MM.1S (cell line): ENCODE data around the gene PGRMC1.

ENCODE experiments used
- DNase-seq: peaks from one replicate; pipeline ENCODE4 v3.0.0-alpha.2; 2015
- H2AFZ ChIP-seq: fragments of 300-600 bp; sonication (generic); 2 replicates; pipeline ENCODE4 v1.6.0; 2016; ENCODE audit warnings: antibody characterized with exemption, low read length
- H3F3A ChIP-seq: fragments of 300-600 bp; sonication (generic); 2 replicates; pipeline ENCODE4 v1.6.1; 2016; ENCODE audit warnings: mild to moderate bottlenecking, antibody characterized with exemption, low read length, moderate library complexity, mixed read lengths; ENCODE audit not compliant: insufficient read depth
- H3K27ac ChIP-seq: fragments of 300-600 bp; sonication (generic); 2 replicates; pipeline ENCODE4 v1.5.1; 2016; ENCODE audit warnings: mild to moderate bottlenecking, low read length
- H3K27me3 ChIP-seq: fragments of 300-600 bp; sonication (generic); replicated peaks from 2 replicates; pipeline ENCODE4 v1.6.0; 2016; ENCODE audit warnings: low read length; ENCODE audit not compliant: insufficient read depth
- H3K36me3 ChIP-seq: fragments of 300-600 bp; sonication (generic); replicated peaks from 2 replicates; pipeline ENCODE4 v1.6.1; 2016; ENCODE audit warnings: mild to moderate bottlenecking, low read length, mixed read lengths; ENCODE audit not compliant: insufficient read depth
- H3K4me1 ChIP-seq: fragments of 300-600 bp; sonication (generic); 2 replicates; pipeline ENCODE4 v1.6.1; 2016; ENCODE audit warnings: low read length, mixed read lengths
- H3K4me2 ChIP-seq: fragments of 300-600 bp; sonication (generic); 2 replicates; pipeline ENCODE4 v1.6.0; 2016; ENCODE audit warnings: low read depth, low read length
- H3K4me3 ChIP-seq: fragments of 300-600 bp; sonication (generic); 2 replicates; pipeline ENCODE4 v1.5.1; 2016; ENCODE audit warnings: low read length, mixed read lengths
- H3K79me2 ChIP-seq: fragments of 300-600 bp; sonication (generic); 2 replicates; pipeline ENCODE4 v1.6.1; 2016; ENCODE audit warnings: mixed run types, low read length, mixed read lengths
- H3K9ac ChIP-seq: fragments of 300-600 bp; sonication (generic); 2 replicates; pipeline ENCODE4 v1.6.1; 2016; ENCODE audit warnings: low read length, mixed read lengths
- H3K9me2 ChIP-seq: fragments of 300-600 bp; sonication (generic); replicated peaks from 2 replicates; pipeline ENCODE4 v1.6.1; 2016; ENCODE audit warnings: mild to moderate bottlenecking, low read length, mixed read lengths; ENCODE audit not compliant: insufficient read depth
- H3K9me3 ChIP-seq: fragments of 300-600 bp; sonication (generic); replicated peaks from 2 replicates; pipeline ENCODE4 v1.6.1; 2016; ENCODE audit warnings: mild to moderate bottlenecking, low read length, mixed read lengths; ENCODE audit not compliant: insufficient read depth
- H4K20me1 ChIP-seq: fragments of 300-600 bp; sonication (generic); 2 replicates; pipeline ENCODE4 v1.6.1; 2016; ENCODE audit warnings: mild to moderate bottlenecking, low read length, moderate library complexity, mixed read lengths; ENCODE audit not compliant: insufficient read depth
- CTCF ChIP-seq: fragments of 300-600 bp; sonication (generic); IDR thresholded peaks from 2 replicates; pipeline ENCODE4 v1.5.1; 2016; ENCODE audit warnings: antibody characterized with exemption, low read length, mixed read lengths
- EZH2 ChIP-seq: fragments of 300-600 bp; sonication (generic); optimal IDR thresholded peaks from 2 replicates; pipeline ENCODE3; 2017; ENCODE audit warnings: low read depth, mild to moderate bottlenecking, antibody characterized with exemption, low read length, mixed read lengths
- EZH2phosphoT487 ChIP-seq: fragments of 300-600 bp; sonication (generic); IDR thresholded peaks from 2 replicates; pipeline ENCODE4 v1.6.1; 2018; ENCODE audit warnings: antibody characterized with exemption, low read length

PGRMC1 gene

GRCh38 chrX:119240356-119240755, 4.3 kb downstream of the PGRMC1 start:
- Histone ChIP-seq H3K9ac (no peak overlapping the region), H3K79me2 (peaks cover 26% of the 10 kb centered on the region), H3K36me3 (no peaks in the 10 kb centered on the region), H3K4me3 (no peak overlapping the region), H2AFZ (no peak overlapping the region), H3K4me2 (no peak overlapping the region), H3K9me2 (no peaks in the 10 kb centered on the region), H3K27ac (no peak overlapping the region), H3K27me3 (no peaks in the 10 kb centered on the region), H3K4me1 (no peaks in the 10 kb centered on the region), H4K20me1 (no peaks in the 10 kb centered on the region), H3F3A (no peaks in the 10 kb centered on the region), H3K9me3 (no peaks in the 10 kb centered on the region)
- DNase-seq = no peak
- no peak for TF ChIP-seq EZH2
- no peak for TF ChIP-seq CTCF
- TF ChIP-seq EZH2phosphoT487 = no peak

- no peak for DNase-seq
- Histone ChIP-seq H3K27me3 (no peaks in the 10 kb centered on the region), H3F3A (no peaks in the 10 kb centered on the region), H3K79me2 (no peaks in the 10 kb centered on the region), H3K9me3 (no peaks in the 10 kb centered on the region), H3K36me3 (no peaks in the 10 kb centered on the region), H3K9me2 (no peaks in the 10 kb centered on the region), H4K20me1 (no peaks in the 10 kb centered on the region), H3K27ac (no peak overlapping the region), H3K4me2 (no peak overlapping the region), H3K9ac (no peak overlapping the region), H3K4me3 (no peak overlapping the region), H3K4me1 (no peaks in the 10 kb centered on the region), H2AFZ (no peak overlapping the region)
- TF ChIP-seq EZH2 = no peak
- TF ChIP-seq EZH2phosphoT487 = no peak
- TF ChIP-seq CTCF = no peak
Measured at GRCh38 chrX:119247702-119248101, 11.6 kb downstream of the PGRMC1 start.

- H3K4me2 ChIP-seq = no peak overlapping the region
- no peaks in the 10 kb centered on the region for H3K79me2 ChIP-seq
- no peaks in the 10 kb centered on the region for H3K27me3 ChIP-seq
- H3F3A ChIP-seq = no peaks in the 10 kb centered on the region
- H3K4me3 ChIP-seq = no peak overlapping the region
- H3K9me2 ChIP-seq = no peaks in the 10 kb centered on the region
- H3K4me1 ChIP-seq = no peaks in the 10 kb centered on the region
- H4K20me1 ChIP-seq = no peaks in the 10 kb centered on the region
- H2AFZ ChIP-seq = no peak overlapping the region
- no peak overlapping the region for H3K27ac ChIP-seq
- no peak for DNase-seq
- H3K9me3 ChIP-seq = no peaks in the 10 kb centered on the region
- no peaks in the 10 kb centered on the region for H3K36me3 ChIP-seq
- TF ChIP-seq EZH2phosphoT487 (no peak), EZH2 (no peak), CTCF (no peak)
- no peak overlapping the region for H3K9ac ChIP-seq
Measured at GRCh38 chrX:119249891-119250290, 13.8 kb downstream of the PGRMC1 start.

GRCh38 chrX:119251386-119251785, 15.3 kb downstream of the PGRMC1 start:
- no peaks in the 10 kb centered on the region for H3K27me3 ChIP-seq
- H3K4me1 ChIP-seq = no peaks in the 10 kb centered on the region
- no peaks in the 10 kb centered on the region for H3K9me2 ChIP-seq
- no peaks in the 10 kb centered on the region for H3K9me3 ChIP-seq
- TF ChIP-seq EZH2phosphoT487 = no peak
- TF ChIP-seq EZH2 = no peak
- TF ChIP-seq CTCF = no peak
- H3K4me2 ChIP-seq = no peak overlapping the region
- no peak for DNase-seq
- H3K79me2 ChIP-seq = no peaks in the 10 kb centered on the region
- H3K4me3 ChIP-seq = no peak overlapping the region
- H3F3A ChIP-seq = no peaks in the 10 kb centered on the region
- no peak overlapping the region for H2AFZ ChIP-seq
- H3K9ac ChIP-seq = no peak overlapping the region
- no peaks in the 10 kb centered on the region for H4K20me1 ChIP-seq
- no peak overlapping the region for H3K27ac ChIP-seq
- no peaks in the 10 kb centered on the region for H3K36me3 ChIP-seq
